Peyer's patch (tissue), 4 donors: ENCODE measurements around the gene FSD2. TPM values are rescaled to one million over a fixed set of nuclear protein-coding genes. Genes with fewer than 3 reads are reported as not detected.

Source experiments
- DNase-seq, 3 donors: peaks; one replicate each; pipeline ENCODE4 v3.0.0-alpha.2; 2017 to 2019
- H3K27ac ChIP-seq, 4 donors: fragments of 200-600 bp; sonication (generic); one replicate each; pipeline ENCODE4 v1.5.1; 2016 to 2019
- H3K27me3 ChIP-seq, 2 donors: fragments of 200-600 bp; sonication (generic); one replicate each; pipeline ENCODE4 v1.5.1; 2019
- H3K36me3 ChIP-seq, 3 donors: fragments of 200-600 bp; sonication (generic); one replicate each; pipeline ENCODE4 v1.5.1; 2016 to 2019
- H3K4me1 ChIP-seq, 4 donors: fragments of 200-600 bp; sonication (generic); one replicate each; pipeline ENCODE4 v1.5.1; 2016 to 2019
- H3K4me3 ChIP-seq, 4 donors: fragments of 200-600 bp; sonication (generic); 1 replicate in 3 of 4; 2 replicates in 1 of 4; pipeline ENCODE4 v1.5.1; 2016 to 2019; ENCODE audit warnings: mild to moderate bottlenecking in 1 of 4
- H3K9me3 ChIP-seq, 4 donors: fragments of 200-600 bp; sonication (generic); one replicate each; pipeline ENCODE4 v1.5.1; 2016 to 2019; ENCODE audit warnings: mild to moderate bottlenecking in 1 of 4
- POLR2A ChIP-seq, 2 donors: fragments of 450-650 bp; IDR thresholded peaks; one replicate each; pipeline ENCODE4 v1.5.1; 2017; ENCODE audit warnings: antibody characterized with exemption in 2 of 2, mild to moderate bottlenecking in 2 of 2, moderate library complexity in 2 of 2
- total RNA-seq, 4 donors: library from RNA; depleted of rRNA; stranded (reverse); fragments of >200 nt; gene quantifications; one replicate each; pipeline ENCODE4 v1.1.0, GENCODE V29; 2016
- TF ChIP-seq, protein P1 (sequence below), 6 experiments: fragments of 450-650 bp in 4 of 6; fragments of 200-600 bp in 2 of 6; sonication (generic) in 1 of 6; IDR thresholded peaks; one replicate each; pipeline ENCODE4 v1.5.1; 2017 to 2019; ENCODE audit warnings: antibody characterized with exemption in 6 of 6, mild to moderate bottlenecking in 3 of 6, moderate library complexity in 1 of 6

Gene FSD2
- total RNA-seq, 4 donors from 2014 or later = not detected

DNA sequence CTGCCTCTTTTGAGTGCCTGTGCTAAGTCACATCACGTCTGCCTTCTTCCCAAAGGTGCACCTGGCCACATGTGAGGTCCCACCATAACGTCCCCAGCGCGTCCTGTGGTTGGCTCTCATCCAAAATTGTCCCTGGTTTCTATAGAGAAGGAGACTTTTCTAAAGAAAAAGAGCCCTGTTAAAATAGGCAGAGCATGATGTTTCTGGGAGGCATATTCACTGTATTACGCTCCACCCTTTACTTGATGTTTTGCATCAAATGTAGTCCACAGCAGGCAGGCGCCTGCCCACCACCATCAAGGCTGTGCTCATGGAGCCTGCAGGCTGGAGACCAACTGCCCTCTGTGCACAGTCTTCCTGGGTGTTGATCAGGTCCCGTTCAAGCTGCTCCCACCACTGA, 39.8 kb upstream of the FSD2 start:
- no peak for DNase-seq
- Histone ChIP-seq H3K27me3 (no peaks in the 10 kb centered on the region), H3K27ac (no peak overlapping the region), H3K36me3 (no peaks in the 10 kb centered on the region), H3K4me1 (peaks cover 0 to 12% (median 0%) of the 10 kb centered on the region in 4 donors), H3K9me3 (no peaks in the 10 kb centered on the region), H3K4me3 (no peak overlapping the region)
- TF ChIP-seq, protein P1, sequence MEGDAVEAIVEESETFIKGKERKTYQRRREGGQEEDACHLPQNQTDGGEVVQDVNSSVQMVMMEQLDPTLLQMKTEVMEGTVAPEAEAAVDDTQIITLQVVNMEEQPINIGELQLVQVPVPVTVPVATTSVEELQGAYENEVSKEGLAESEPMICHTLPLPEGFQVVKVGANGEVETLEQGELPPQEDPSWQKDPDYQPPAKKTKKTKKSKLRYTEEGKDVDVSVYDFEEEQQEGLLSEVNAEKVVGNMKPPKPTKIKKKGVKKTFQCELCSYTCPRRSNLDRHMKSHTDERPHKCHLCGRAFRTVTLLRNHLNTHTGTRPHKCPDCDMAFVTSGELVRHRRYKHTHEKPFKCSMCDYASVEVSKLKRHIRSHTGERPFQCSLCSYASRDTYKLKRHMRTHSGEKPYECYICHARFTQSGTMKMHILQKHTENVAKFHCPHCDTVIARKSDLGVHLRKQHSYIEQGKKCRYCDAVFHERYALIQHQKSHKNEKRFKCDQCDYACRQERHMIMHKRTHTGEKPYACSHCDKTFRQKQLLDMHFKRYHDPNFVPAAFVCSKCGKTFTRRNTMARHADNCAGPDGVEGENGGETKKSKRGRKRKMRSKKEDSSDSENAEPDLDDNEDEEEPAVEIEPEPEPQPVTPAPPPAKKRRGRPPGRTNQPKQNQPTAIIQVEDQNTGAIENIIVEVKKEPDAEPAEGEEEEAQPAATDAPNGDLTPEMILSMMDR (IDR thresholded peaks at IDR 0.05) = no peak
- TF ChIP-seq POLR2A (IDR thresholded peaks at IDR 0.05) = no peak

DNA sequence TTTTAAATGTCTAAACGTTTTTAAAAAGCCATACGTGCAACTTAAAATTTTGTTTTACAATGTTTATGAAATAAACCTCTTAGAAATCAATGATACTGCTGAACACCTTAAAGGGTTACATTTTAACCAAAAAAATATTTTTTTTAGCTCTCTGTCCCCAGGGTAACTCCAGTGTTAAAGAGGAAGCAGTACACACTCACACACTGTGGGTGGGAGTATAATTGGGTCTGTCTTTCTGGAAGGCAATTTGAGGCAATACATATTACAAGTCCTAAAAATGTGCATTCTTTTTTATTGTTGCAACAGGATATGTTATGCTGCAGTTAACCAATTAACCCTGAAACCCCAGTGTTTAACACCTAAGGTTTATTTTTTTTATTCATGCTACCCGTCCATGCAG, 37.7 kb upstream of the FSD2 start:
- H3K36me3 ChIP-seq = no peaks in the 10 kb centered on the region
- no peaks in the 10 kb centered on the region for H3K9me3 ChIP-seq
- H3K27ac ChIP-seq = no peak overlapping the region
- TF ChIP-seq POLR2A (IDR thresholded peaks at IDR 0.05) = no peak
- TF ChIP-seq, protein P1 (IDR thresholded peaks at IDR 0.05) = no peak
- no peak overlapping the region for H3K4me3 ChIP-seq
- no peak for DNase-seq
- H3K4me1 ChIP-seq = no peaks in the 10 kb centered on the region
- H3K27me3 ChIP-seq = no peaks in the 10 kb centered on the region

DNA sequence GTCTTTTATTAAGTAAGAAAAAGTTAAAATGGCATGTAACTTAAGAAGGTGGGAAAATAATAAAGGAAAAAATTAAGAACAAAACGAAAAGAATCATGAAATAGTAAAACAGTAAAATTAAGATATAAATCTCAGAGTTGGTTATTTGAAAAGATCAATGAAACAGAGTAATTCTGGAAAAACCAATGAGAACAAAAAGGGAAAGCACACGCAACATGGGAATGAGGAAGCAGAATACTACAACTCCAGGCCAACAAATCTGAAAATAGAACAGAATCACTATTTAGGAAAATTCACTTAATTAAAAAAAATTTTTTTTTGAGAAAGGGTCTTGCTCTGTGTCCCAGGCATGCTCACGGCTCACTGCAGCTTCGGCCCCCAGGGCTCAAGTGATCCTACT, 34.3 kb upstream of the FSD2 start:
- TF ChIP-seq, protein P1 (IDR thresholded peaks at IDR 0.05) = no peak
- no peak for TF ChIP-seq POLR2A (IDR thresholded peaks at IDR 0.05)
- no peak overlapping the region for H3K27ac ChIP-seq
- peaks cover 0 to 28% (median 0%) of the 10 kb centered on the region in 3 donors for H3K36me3 ChIP-seq
- no peak for DNase-seq
- H3K4me1 ChIP-seq = no peaks in the 10 kb centered on the region
- no peak overlapping the region for H3K4me3 ChIP-seq
- H3K27me3 ChIP-seq = no peaks in the 10 kb centered on the region
- H3K9me3 ChIP-seq = no peaks in the 10 kb centered on the region

DNA sequence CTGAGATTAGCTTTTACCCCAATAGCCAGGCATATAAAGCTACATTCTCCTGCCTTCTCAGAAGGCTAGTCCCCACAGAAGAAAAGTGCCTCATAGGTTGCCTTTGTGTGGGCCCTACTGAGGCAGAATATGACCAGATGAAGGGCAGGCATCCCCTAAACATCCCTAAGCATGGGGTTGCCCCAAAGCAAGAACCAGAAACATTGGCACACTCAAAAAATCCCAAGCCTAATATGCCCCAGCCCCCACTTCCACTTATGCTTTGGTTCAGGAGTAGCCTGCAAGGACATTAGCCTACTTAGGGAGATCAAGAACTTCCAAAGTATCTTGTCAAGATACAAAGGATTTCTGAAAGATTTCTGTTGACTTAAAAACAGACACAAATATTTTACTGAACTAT, 33.3 kb upstream of the FSD2 start:
- Histone ChIP-seq H3K4me1 (no peaks in the 10 kb centered on the region), H3K4me3 (no peak overlapping the region), H3K27ac (no peak overlapping the region), H3K27me3 (no peaks in the 10 kb centered on the region), H3K9me3 (no peaks in the 10 kb centered on the region), H3K36me3 (peaks cover 0 to 38% (median 1%) of the 10 kb centered on the region in 3 donors)
- DNase-seq = no peak
- no peak for TF ChIP-seq POLR2A (IDR thresholded peaks at IDR 0.05)
- TF ChIP-seq, protein P1 (IDR thresholded peaks at IDR 0.05) = no peak

DNA sequence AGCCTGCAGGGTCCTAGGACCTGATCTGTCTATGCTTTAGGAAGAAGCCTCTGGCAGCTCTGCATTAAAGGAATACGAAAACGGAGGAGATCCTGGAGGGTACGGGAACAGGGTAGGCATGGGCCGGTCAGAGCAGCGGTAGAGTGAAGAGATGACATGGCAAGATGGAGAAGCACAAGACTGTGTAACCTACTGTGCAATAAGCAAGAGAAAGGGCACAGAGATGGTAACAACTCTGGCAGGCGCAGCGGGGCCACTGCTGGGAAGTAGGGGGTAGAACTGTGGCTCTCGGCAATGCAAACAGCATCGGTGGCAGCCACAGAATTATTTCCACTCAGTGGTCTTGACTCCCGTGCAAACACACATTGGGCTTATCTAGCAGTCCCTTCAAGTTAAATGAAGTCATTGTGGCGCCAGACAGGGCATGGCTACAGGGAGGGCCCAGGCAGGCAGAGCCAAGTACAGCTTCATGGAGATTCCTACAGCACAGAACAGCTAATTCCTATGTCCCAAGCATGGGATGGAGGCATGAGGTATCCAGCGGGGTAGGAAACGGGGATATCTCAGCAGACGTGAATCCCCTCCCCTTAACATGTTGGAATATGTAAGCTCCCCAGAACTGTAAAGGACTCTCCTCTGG, 32.3 kb upstream of the FSD2 start:
- Histone ChIP-seq H3K27me3 (no peaks in the 10 kb centered on the region), H3K27ac (no peak overlapping the region), H3K36me3 (peaks cover 0 to 47% (median 4%) of the 10 kb centered on the region in 3 donors), H3K4me1 (no peaks in the 10 kb centered on the region), H3K9me3 (no peaks in the 10 kb centered on the region), H3K4me3 (no peak overlapping the region)
- TF ChIP-seq, protein P1 (IDR thresholded peaks at IDR 0.05) = no peak
- no peak for TF ChIP-seq POLR2A (IDR thresholded peaks at IDR 0.05)
- no peak for DNase-seq
